ENCODE data around the gene CDC42.

The CDC42 gene

GRCh38 chr1:22118291-22118992, 65.9 kb downstream of the CDC42 start:
- H3K4me3 ChIP-seq (ENCODE audit: low read depth, low read length) = no peak overlapping the region
- no peak for TF ChIP-seq CTCF (IDR thresholded peaks at IDR 0.05; ENCODE audit: low read depth, low read length, missing control alignments)
- DNase-seq (ENCODE audit: low read depth) = no peak

GRCh38 chr1:22119626-22120468, 67.3 kb downstream of the CDC42 start:
- no peak for TF ChIP-seq CTCF (IDR thresholded peaks at IDR 0.05; ENCODE audit: low read depth, low read length, missing control alignments)
- DNase-seq (ENCODE audit: low read depth) = no peak
- no peak overlapping the region for H3K4me3 ChIP-seq (ENCODE audit: low read depth, low read length)

- TF ChIP-seq CTCF (IDR thresholded peaks at IDR 0.05; ENCODE audit: low read depth, low read length, missing control alignments) = no peak
- no peak for DNase-seq (ENCODE audit: low read depth)
- H3K4me3 ChIP-seq (ENCODE audit: low read depth, low read length) = no peak overlapping the region
These were observed 67.9 kb downstream of the CDC42 start for GRCh38 chr1:22120469-22120790.

- DNase-seq (ENCODE audit: low read depth) = no peak
- TF ChIP-seq CTCF (IDR thresholded peaks at IDR 0.05; ENCODE audit: low read depth, low read length, missing control alignments) = no peak
These were observed 69.0 kb downstream of the CDC42 start for GRCh38 chr1:22121421-22121911.

GRCh38 chr1:22122273-22123070, 70.0 kb downstream of the CDC42 start:
- no peak for DNase-seq (ENCODE audit: low read depth)
- no peak for TF ChIP-seq CTCF (IDR thresholded peaks at IDR 0.05; ENCODE audit: low read depth, low read length, missing control alignments)
- no peak overlapping the region for H3K4me3 ChIP-seq (ENCODE audit: low read depth, low read length)

More at GRCh38 chr1:22121421-22121911, 69.0 kb downstream of the CDC42 start:
- no peak overlapping the region for H3K4me3 ChIP-seq (ENCODE audit: low read depth, low read length)

- no peak for TF ChIP-seq CTCF (IDR thresholded peaks at IDR 0.05; ENCODE audit: low read depth, low read length, missing control alignments)
- no peak for DNase-seq (ENCODE audit: low read depth)
These were observed 70.5 kb downstream of the CDC42 start for GRCh38 chr1:22123071-22123390.

More at GRCh38 chr1:22123071-22123390, 70.5 kb downstream of the CDC42 start:
- no peak overlapping the region for H3K4me3 ChIP-seq (ENCODE audit: low read depth, low read length)
